Measurements from ENCODE around the gene PEAR1. TPM values are rescaled to one million over a fixed set of nuclear protein-coding genes. Genes with fewer than 3 reads are reported as not detected.

PEAR1 gene
- total and polyA plus RNA-seq, 2 of the 4 experiments (the other 2 are of a cell fraction) = 2.0 to 44.4 TPM

DNA sequence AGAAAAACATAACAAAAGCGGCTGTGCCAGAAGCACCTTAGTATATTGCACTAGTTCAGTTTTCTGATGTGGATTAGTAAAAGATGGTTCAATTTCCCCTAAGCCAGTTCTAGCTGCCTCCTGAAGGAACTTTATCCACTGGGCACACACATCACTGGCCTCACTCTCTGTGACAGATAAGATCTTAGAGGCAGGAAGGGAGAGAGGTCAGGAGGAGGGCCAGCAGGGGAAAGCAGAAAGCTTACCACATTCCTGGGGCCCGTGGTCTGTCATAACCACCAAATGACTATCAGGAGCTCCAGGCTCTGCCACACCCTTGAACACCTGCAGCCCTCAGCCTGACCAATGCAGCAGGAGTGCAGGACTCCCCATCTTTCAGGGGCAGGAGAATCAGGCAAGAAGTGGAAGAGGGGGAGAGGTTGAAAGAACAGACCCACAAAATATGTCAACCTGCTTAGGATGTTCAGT is 64.8 kb downstream of the PEAR1 start:
- peaks cover 60% of the 10 kb centered on the region for H3K36me3 ChIP-seq (ENCODE audit: control insufficient read depth, insufficient read depth, low read length)
- H2BK120ac ChIP-seq (ENCODE audit: low read depth, low read length) = no peak overlapping the region
- H3K4me2 ChIP-seq (ENCODE audit: low read depth, low read length) = no peak overlapping the region
- TF ChIP-seq FOS (IDR thresholded peaks at IDR 0.05; ENCODE audit: low read depth, low read length) (no peak), RCOR1 (IDR thresholded peaks at IDR 0.05; ENCODE audit: insufficient replicate concordance, low read length) (no peak), MAFK (IDR thresholded peaks at IDR 0.05; ENCODE audit: low read depth, low read length) (no peak), RAD21 (IDR thresholded peaks at IDR 0.05; ENCODE audit: low read length) (no peak), NFE2L2 (IDR thresholded peaks at IDR 0.05; ENCODE audit: low read depth, low read length) (no peak), MAZ (IDR thresholded peaks at IDR 0.05; ENCODE audit: borderline replicate concordance, low read depth, low read length) (no peak), CHD1 (IDR thresholded peaks at IDR 0.05; ENCODE audit: low read depth, low read length) (no peak), MXI1 (IDR thresholded peaks at IDR 0.05; ENCODE audit: borderline replicate concordance, low read depth, low read length) (no peak)
- TF ChIP-seq, protein P1, sequence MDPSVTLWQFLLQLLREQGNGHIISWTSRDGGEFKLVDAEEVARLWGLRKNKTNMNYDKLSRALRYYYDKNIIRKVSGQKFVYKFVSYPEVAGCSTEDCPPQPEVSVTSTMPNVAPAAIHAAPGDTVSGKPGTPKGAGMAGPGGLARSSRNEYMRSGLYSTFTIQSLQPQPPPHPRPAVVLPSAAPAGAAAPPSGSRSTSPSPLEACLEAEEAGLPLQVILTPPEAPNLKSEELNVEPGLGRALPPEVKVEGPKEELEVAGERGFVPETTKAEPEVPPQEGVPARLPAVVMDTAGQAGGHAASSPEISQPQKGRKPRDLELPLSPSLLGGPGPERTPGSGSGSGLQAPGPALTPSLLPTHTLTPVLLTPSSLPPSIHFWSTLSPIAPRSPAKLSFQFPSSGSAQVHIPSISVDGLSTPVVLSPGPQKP (IDR thresholded peaks at IDR 0.05; ENCODE audit: borderline replicate concordance, low read depth, low read length) = no peak
- no peaks in the 10 kb centered on the region for H4K20me1 ChIP-seq (ENCODE audit: insufficient read depth, low read length)
- dilution Hi-C loops (cut with HindIII; ENCODE audit: low sequenced_read_pairs, unreplicated experiment) = no loop called here
- no peak overlapping the region for H2BK15ac ChIP-seq (ENCODE audit: low read depth, low read length)
- CTCF ChIA-PET = no interaction called here
- H3K23ac ChIP-seq (ENCODE audit: low read depth, low read length) = no peak overlapping the region
- no TSS peak for BruUV-seq (replicated peaks)
- H3K9me3 ChIP-seq (ENCODE audit: control insufficient read depth, insufficient read depth, low read length) = no peaks in the 10 kb centered on the region
- H3K79me1 ChIP-seq (ENCODE audit: low read depth in 1 of 2, low read length in 2 of 2) = no peaks in the 10 kb centered on the region; a peak in 1 of 4 replicates
- H3K4me3 ChIP-seq (ENCODE audit: insufficient read depth, low read depth, low read length) = no peak overlapping the region
- H3K9ac ChIP-seq (ENCODE audit: low read depth, low read length) = no peak overlapping the region
- no peak overlapping the region for H4K5ac ChIP-seq (ENCODE audit: low read depth, low read length)
- no peak overlapping the region for H2AK9ac ChIP-seq (replicated peaks; ENCODE audit: low read depth, low read length, poor library complexity)
- H3K9me1 ChIP-seq (ENCODE audit: insufficient read depth, low read length) = peaks cover 8% of the 10 kb centered on the region; the same call in 1 of the 2 replicates
- H2BK20ac ChIP-seq (ENCODE audit: low read depth, low read length) = no peak overlapping the region
- H3K27me3 ChIP-seq (ENCODE audit: control insufficient read depth, insufficient read depth, low read length) = no peaks in the 10 kb centered on the region
- in situ Hi-C loops (cut with MboI; ENCODE audit: low sequenced_read_pairs) = no loop called here
- POLR2A ChIA-PET (ENCODE audit: unreplicated experiment) = no interaction called here
- ATAC-seq (ENCODE audit: low read depth) (no peak), DNase-seq (no peak)
- no peak overlapping the region for H2BK5ac ChIP-seq (ENCODE audit: low read depth, low read length, poor library complexity, severe bottlenecking)
- no peak overlapping the region for H3K4ac ChIP-seq (ENCODE audit: low read depth, low read length)
- no peak overlapping the region for H3K56ac ChIP-seq (ENCODE audit: extremely low read depth, insufficient read depth, low read length)
- no peak overlapping the region for H4K91ac ChIP-seq (ENCODE audit: insufficient read depth, low read depth, low read length)
- H2AFZ ChIP-seq (replicated peaks; ENCODE audit: low read length, poor library complexity) = no peak overlapping the region
- H3K18ac ChIP-seq (ENCODE audit: low read depth, low read length) = no peak overlapping the region
- no peak overlapping the region for H3K27ac ChIP-seq (ENCODE audit: insufficient read depth, low read length)
- WGBS, 2 experiments (ENCODE audit: extremely low coverage in 2 of 2, insufficient read length in 1 of 2) = no CpG with 5 or more reads among the region's 2 CpGs
- peaks cover 3% of the 10 kb centered on the region; the same call in 1 of the 2 replicates for H3K4me1 ChIP-seq (ENCODE audit: control insufficient read depth, insufficient read depth, low read length)
- no peak overlapping the region for H4K8ac ChIP-seq (ENCODE audit: low read depth in 2 of 2, low read length in 2 of 2)
- H3K14ac ChIP-seq (replicated peaks; ENCODE audit: low read depth, low read length) = no peak overlapping the region
- no peak overlapping the region for H2AK5ac ChIP-seq (ENCODE audit: low read depth, low read length)
- intact Hi-C loops (cut with micrococcal nuclease) = no loop called here

Measured in IMR-90 (cell line).